GM12878 (cell line): ENCODE results near the gene DDR2.

Experiments
- BACH1 ChIP-seq: fragments of 450-650 bp; IDR thresholded peaks from 2 replicates; pipeline ENCODE4 v1.6.1; 2017; ENCODE audit warnings: mild to moderate bottlenecking, borderline replicate concordance
- CHD1 ChIP-seq: IDR thresholded peaks from 2 replicates; pipeline ENCODE4 v1.6.1; 2012; ENCODE audit warnings: low read depth, low read length, improper control_type of control experiment
- CTCF ChIP-seq, 3 experiments: IDR thresholded peaks in 2 of 3; conservative IDR thresholded peaks in 1 of 3; 2 replicates each; pipeline ENCODE4 v1.5.1; 2011; ENCODE audit warnings: low read depth in 3 of 3, low read length in 3 of 3, mild to moderate bottlenecking in 3 of 3, control low read depth in 2 of 3, moderate library complexity in 2 of 3, inconsistent platforms in 1 of 3, mixed read lengths in 1 of 3; ENCODE audit not compliant: control insufficient read depth in 2 of 3, insufficient read depth in 1 of 3; ENCODE audit errors: extremely low read depth in 1 of 3
- EZH2 ChIP-seq: IDR thresholded peaks from 2 replicates; pipeline ENCODE4 v1.6.1; 2012; ENCODE audit warnings: low read depth, mild to moderate bottlenecking, control low read depth, inconsistent platforms, low read length, borderline replicate concordance; ENCODE audit not compliant: control insufficient read depth
- KAT2A ChIP-seq: conservative IDR thresholded peaks from 2 replicates; pipeline ENCODE4 v1.6.1; 2011; ENCODE audit warnings: low read depth, low read length; ENCODE audit not compliant: control insufficient read depth
- MYC ChIP-seq: IDR thresholded peaks from 2 replicates; pipeline ENCODE4 v1.6.1; 2011; ENCODE audit warnings: mild to moderate bottlenecking, low read length, moderate library complexity, inconsistent platforms; ENCODE audit not compliant: insufficient read depth, insufficient replicate concordance, insufficient read length, severe bottlenecking
- POLR2A ChIP-seq: IDR thresholded peaks from 2 replicates; pipeline ENCODE4 v1.6.1; 2011; ENCODE audit warnings: low read depth, mild to moderate bottlenecking, low read length
- POLR2AphosphoS5 ChIP-seq: IDR thresholded peaks from 2 replicates; pipeline ENCODE4 v1.6.1; 2011; ENCODE audit warnings: mild to moderate bottlenecking, low read length, inconsistent platforms
- RFX5 ChIP-seq: IDR thresholded peaks from 2 replicates; pipeline ENCODE4 v1.6.1; 2011; ENCODE audit warnings: low read depth, low read length, improper control_type of control experiment
- ZBTB11 ChIP-seq: fragments of 450-650 bp; formaldehyde crosslinking; IDR thresholded peaks from 2 replicates; pipeline ENCODE4 v1.5.0; 2022; ENCODE audit warnings: mild to moderate bottlenecking, missing genetic modification characterization

- TF ChIP-seq CHD1 (no peak), MYC (no peak), EZH2 (no peak), CTCF (IDR thresholded peaks at IDR 0.05 in 2 of 3, conservative IDR thresholded peaks at IDR 0.05 in 1 of 3; ENCODE audit: control insufficient read depth in 2 of 3, extremely low read depth in 1 of 3, insufficient read depth in 1 of 3, low read depth in 3 of 3, low read length in 3 of 3) (no peak), RFX5 (no peak), POLR2AphosphoS5 (no peak), ZBTB11 (no peak), BACH1 (no peak), POLR2A (no peak), KAT2A (no peak)
These were observed 100.5 kb downstream of the DDR2 start for GRCh38 chr1:162732566-162733335.
